ENCODE measurements around the gene UBALD2. TPM values are rescaled to one million over a fixed set of nuclear protein-coding genes. Genes with fewer than 3 reads are reported as not detected.

UBALD2 gene
- total and polyA plus RNA-seq, 2 of the 8 experiments (the other 6 are each of a cell fraction or from before 2014, with no cell fraction given) = 17.8 to 22.6 TPM

GRCh38 chr17:76247304-76247703, 17.8 kb upstream of the UBALD2 start:
- H3K23me2 ChIP-seq (ENCODE audit: low read depth, low read length) = no peaks in the 10 kb centered on the region
- no peak overlapping the region for H4K91ac ChIP-seq (replicated peaks; ENCODE audit: insufficient read length, low read length)
- H2AK5ac ChIP-seq (ENCODE audit: low read depth, low read length) = no peak overlapping the region
- no peak overlapping the region for H4K5ac ChIP-seq (ENCODE audit: insufficient read length, low read depth, low read length)
- H2AFZ ChIP-seq (ENCODE audit: low read length) = no peak overlapping the region
- ChIA-PET CTCF (ENCODE audit: partially characterized antibody) (interaction anchor here (0.9 to 7.5 kb wide), 11 partner anchors 12 to 120 kb away, joined by 3 to 49 read pairs (median 6); no protein-coding TSS in a partner anchor), POLR2A (ENCODE audit: partially characterized antibody) (interaction anchor here (1.4 kb wide), 2 partner anchors 15 to 23 kb away, joined by 5 to 6 read pairs; no protein-coding TSS in a partner anchor)
- no peak overlapping the region for H3K4me3 ChIP-seq (ENCODE audit: extremely low read depth in 1 of 4, insufficient read depth in 2 of 4, low read depth in 3 of 4, low read length in 4 of 4)
- H4K8ac ChIP-seq (ENCODE audit: extremely low read depth, insufficient read depth, low read length) = no peak overlapping the region
- no peak overlapping the region for H3K4ac ChIP-seq (replicated peaks; ENCODE audit: insufficient read length, low read depth, low read length)
- no peak overlapping the region for H2BK15ac ChIP-seq (ENCODE audit: low read length)
- no peak overlapping the region for H2BK12ac ChIP-seq (ENCODE audit: low read depth, low read length)
- H2BK5ac ChIP-seq (ENCODE audit: low read depth, low read length) = no peak overlapping the region
- no peaks in the 10 kb centered on the region for H3K79me1 ChIP-seq (ENCODE audit: low read depth, low read length)
- no peak overlapping the region for H3K56ac ChIP-seq (replicated peaks; ENCODE audit: insufficient read length, low read depth, low read length)
- H3K18ac ChIP-seq (ENCODE audit: extremely low read depth, low read length) = no peak overlapping the region
- no peak overlapping the region for H2BK120ac ChIP-seq (replicated peaks; ENCODE audit: low read depth, low read length)
- no peak overlapping the region for H3K23ac ChIP-seq (ENCODE audit: insufficient read length)
- H3K27me3 ChIP-seq (replicated peaks in 1 of 4; ENCODE audit: control insufficient read depth in 3 of 4, extremely low read depth in 1 of 4, insufficient read depth in 3 of 4, low read length in 3 of 4) = peaks cover 0 to 4% (median 3%) of the 10 kb centered on the region in 4 experiments; a peak in 6 of 7 replicates
- FAIRE-seq (no peak), DNase-seq (ENCODE audit: low read depth in 1 of 2, low spot score in 2 of 2) (no peak)
- no peaks in the 10 kb centered on the region for H3K79me2 ChIP-seq (ENCODE audit: control insufficient read depth in 1 of 2, insufficient read depth in 2 of 2, low read length in 2 of 2)
- H3K9me3 ChIP-seq (ENCODE audit: insufficient read depth in 2 of 2, low read depth in 1 of 2, low read length in 1 of 2) = no peaks in the 10 kb centered on the region
- H3K14ac ChIP-seq (ENCODE audit: insufficient read length) = no peak overlapping the region
- peaks cover 0 to 3% (median 1%) of the 10 kb centered on the region in 4 experiments; a peak in 3 of 7 replicates for H3K4me1 ChIP-seq (replicated peaks in 1 of 4; ENCODE audit: control insufficient read depth in 3 of 4, insufficient read depth in 4 of 4, low read length in 3 of 4)
- H4K20me1 ChIP-seq (replicated peaks in 1 of 2; ENCODE audit: control insufficient read depth in 1 of 2, insufficient read depth in 2 of 2, low read length in 2 of 2) = no peaks in the 10 kb centered on the region
- no peak overlapping the region for H2BK20ac ChIP-seq (ENCODE audit: low read length)
- no peak overlapping the region for H3K27ac ChIP-seq (ENCODE audit: low read depth, low read length)
- no peak overlapping the region for H3K4me2 ChIP-seq (ENCODE audit: insufficient read depth in 1 of 2, low read depth in 2 of 2, low read length in 2 of 2)
- H3K9ac ChIP-seq (replicated peaks in 1 of 4; ENCODE audit: extremely low read depth in 1 of 4, low read depth in 3 of 4, low read length in 3 of 4) = no peak overlapping the region
- WGBS, 2 experiments (ENCODE audit: extremely low coverage in 1 of 2, insufficient coverage in 1 of 2, insufficient read length in 1 of 2, insufficient replicate concordance in 2 of 2, low coverage in 1 of 2, low lambda C conversion rate in 2 of 2, missing lambda C conversion rate in 1 of 2) = 92% methylated on average over 8 of the region's 8 CpGs; no CpG with 5 or more reads in 1 of the 2 experiments
- no peaks in the 10 kb centered on the region for H3K36me3 ChIP-seq (ENCODE audit: control insufficient read depth in 2 of 4, insufficient read depth in 4 of 4, low read length in 3 of 4)
- TF ChIP-seq SP1 (IDR thresholded peaks at IDR 0.05; ENCODE audit: low read depth, low read length) (no peak), GTF2F1 (IDR thresholded peaks at IDR 0.05; ENCODE audit: borderline replicate concordance, low read depth, low read length) (no peak), SIN3A (conservative IDR thresholded peaks at IDR 0.05 in 1 of 2, IDR thresholded peaks at IDR 0.05 in 1 of 2; ENCODE audit: low read depth in 1 of 2, low read length in 2 of 2) (no peak), CREB1 (IDR thresholded peaks at IDR 0.05) (no peak), ATF3 (IDR thresholded peaks at IDR 0.05; ENCODE audit: insufficient read depth, low read depth, low read length) (no peak), JUN (IDR thresholded peaks at IDR 0.05; ENCODE audit: low read depth, low read length) (no peak), JUND (IDR thresholded peaks at IDR 0.05; ENCODE audit: low read length) (no peak), EGR1 (IDR thresholded peaks at IDR 0.05; ENCODE audit: borderline replicate concordance, low read depth, low read length) (no peak), SAP30 (IDR thresholded peaks at IDR 0.05; ENCODE audit: insufficient read depth, insufficient replicate concordance, low read length) (no peak), PHF8 (conservative IDR thresholded peaks at IDR 0.05; ENCODE audit: low read depth, low read length) (no peak), KDM1A (IDR thresholded peaks at IDR 0.05; ENCODE audit: borderline replicate concordance, low read length) (no peak), BRCA1 (IDR thresholded peaks at IDR 0.05; ENCODE audit: low read depth, low read length) (no peak), NANOG (IDR thresholded peaks at IDR 0.05; ENCODE audit: insufficient read depth, low read depth, low read length, poor library complexity, severe bottlenecking) (no peak), TCF12 (IDR thresholded peaks at IDR 0.05; ENCODE audit: low read depth, low read length) (no peak)

All from H1 (cell line).